WERI-Rb-1 (cell line): ENCODE data around the gene F8.
"Not testable (repeated sequence)": the region's sequence is repeated elsewhere in the genome, so short reads cannot be mapped to it uniquely, and the experiment has no call there.

Experiments
- DNase-seq: peaks from one replicate; pipeline ENCODE4 v3.0.0-alpha.2; 2020
- H3K27ac ChIP-seq: fragments of 250-450 bp; sonication (Bioruptor Pico); 2 replicates; pipeline ENCODE4 v1.5.1; 2020; ENCODE audit warnings: mild to moderate bottlenecking, moderate library complexity
- H3K27me3 ChIP-seq: fragments of 250-450 bp; sonication (Bioruptor Pico); 2 replicates; pipeline ENCODE4 v1.5.1; 2021; ENCODE audit warnings: mild to moderate bottlenecking, low read depth, moderate library complexity; ENCODE audit not compliant: insufficient read depth, severe bottlenecking
- H3K36me3 ChIP-seq: fragments of 250-450 bp; sonication (Bioruptor Pico); 2 replicates; pipeline ENCODE4 v1.5.1; 2020; ENCODE audit warnings: mild to moderate bottlenecking, moderate library complexity
- H3K4me3 ChIP-seq: 2 replicates; pipeline ENCODE4 v1.5.1; 2011; ENCODE audit warnings: low read depth, mild to moderate bottlenecking, control low read depth, low read length
- H3K9me3 ChIP-seq: fragments of 250-450 bp; sonication (Bioruptor Pico); 2 replicates; pipeline ENCODE4 v1.5.1; 2021; ENCODE audit warnings: mild to moderate bottlenecking, moderate library complexity; ENCODE audit not compliant: severe bottlenecking
- TF ChIP-seq, protein P1 (sequence below): IDR thresholded peaks from 2 replicates; pipeline ENCODE4 v1.5.1; 2011; ENCODE audit warnings: low read depth, mild to moderate bottlenecking, control low read depth, inconsistent platforms, low read length

The F8 gene

GRCh38 chrX:154979629-154980028, 42.9 kb downstream of the F8 start:
- Histone ChIP-seq H3K27ac (no peak overlapping the region), H3K4me3 (no peak overlapping the region), H3K27me3 (no peaks in the 10 kb centered on the region), H3K36me3 (no peaks in the 10 kb centered on the region), H3K9me3 (no peaks in the 10 kb centered on the region)
- TF ChIP-seq, protein P1, sequence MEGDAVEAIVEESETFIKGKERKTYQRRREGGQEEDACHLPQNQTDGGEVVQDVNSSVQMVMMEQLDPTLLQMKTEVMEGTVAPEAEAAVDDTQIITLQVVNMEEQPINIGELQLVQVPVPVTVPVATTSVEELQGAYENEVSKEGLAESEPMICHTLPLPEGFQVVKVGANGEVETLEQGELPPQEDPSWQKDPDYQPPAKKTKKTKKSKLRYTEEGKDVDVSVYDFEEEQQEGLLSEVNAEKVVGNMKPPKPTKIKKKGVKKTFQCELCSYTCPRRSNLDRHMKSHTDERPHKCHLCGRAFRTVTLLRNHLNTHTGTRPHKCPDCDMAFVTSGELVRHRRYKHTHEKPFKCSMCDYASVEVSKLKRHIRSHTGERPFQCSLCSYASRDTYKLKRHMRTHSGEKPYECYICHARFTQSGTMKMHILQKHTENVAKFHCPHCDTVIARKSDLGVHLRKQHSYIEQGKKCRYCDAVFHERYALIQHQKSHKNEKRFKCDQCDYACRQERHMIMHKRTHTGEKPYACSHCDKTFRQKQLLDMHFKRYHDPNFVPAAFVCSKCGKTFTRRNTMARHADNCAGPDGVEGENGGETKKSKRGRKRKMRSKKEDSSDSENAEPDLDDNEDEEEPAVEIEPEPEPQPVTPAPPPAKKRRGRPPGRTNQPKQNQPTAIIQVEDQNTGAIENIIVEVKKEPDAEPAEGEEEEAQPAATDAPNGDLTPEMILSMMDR, result no peak
- no peak for DNase-seq

DNA sequence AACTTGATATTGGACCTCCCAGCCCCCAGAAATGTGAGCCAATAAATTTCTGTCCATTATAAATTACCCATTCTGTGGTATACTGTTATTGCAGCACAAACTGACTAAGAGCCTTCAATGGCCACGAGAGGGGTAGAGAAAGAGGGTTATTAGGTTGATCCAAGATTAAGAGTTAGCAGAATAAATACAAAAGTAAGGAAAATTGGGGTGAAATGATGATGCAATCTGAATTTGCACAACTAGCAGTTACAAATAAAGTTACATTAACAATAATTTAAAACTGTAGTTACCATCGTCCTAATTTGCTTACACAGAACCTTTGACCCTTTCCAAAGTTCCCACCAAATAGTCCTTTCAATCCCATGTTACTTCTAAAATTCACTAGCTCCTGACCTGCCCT, 54.2 kb downstream of the F8 start:
- Histone ChIP-seq H3K36me3 (no peaks in the 10 kb centered on the region), H3K4me3 (no peak overlapping the region), H3K27me3 (peaks cover 10% of the 10 kb centered on the region), H3K27ac (no peak overlapping the region), H3K9me3 (no peaks in the 10 kb centered on the region)
- no peak for DNase-seq
- TF ChIP-seq, protein P1, result no peak

DNA sequence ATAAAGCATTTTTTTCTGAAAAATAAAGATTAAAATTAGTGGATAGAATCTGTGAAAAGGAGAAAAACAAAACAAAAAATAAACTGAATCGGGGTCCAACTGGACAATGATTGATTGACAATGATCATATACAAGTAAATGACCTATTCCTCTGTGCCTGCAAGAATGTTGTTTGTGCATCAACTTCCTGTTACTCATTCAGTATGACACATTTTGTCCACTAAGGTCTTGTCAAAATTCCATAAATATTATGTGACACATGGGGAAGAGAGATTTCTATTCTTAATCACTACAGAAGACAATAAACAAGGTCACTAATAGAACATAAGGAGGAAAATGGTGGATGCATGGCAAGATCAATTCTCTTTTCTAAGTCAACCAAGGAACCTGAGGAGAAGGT, 54.9 kb downstream of the F8 start:
- Histone ChIP-seq H3K27me3 (peaks cover 10% of the 10 kb centered on the region), H3K27ac (no peak overlapping the region), H3K4me3 (no peak overlapping the region), H3K36me3 (no peaks in the 10 kb centered on the region), H3K9me3 (no peaks in the 10 kb centered on the region)
- DNase-seq, result no peak
- TF ChIP-seq, protein P1, result no peak

DNA sequence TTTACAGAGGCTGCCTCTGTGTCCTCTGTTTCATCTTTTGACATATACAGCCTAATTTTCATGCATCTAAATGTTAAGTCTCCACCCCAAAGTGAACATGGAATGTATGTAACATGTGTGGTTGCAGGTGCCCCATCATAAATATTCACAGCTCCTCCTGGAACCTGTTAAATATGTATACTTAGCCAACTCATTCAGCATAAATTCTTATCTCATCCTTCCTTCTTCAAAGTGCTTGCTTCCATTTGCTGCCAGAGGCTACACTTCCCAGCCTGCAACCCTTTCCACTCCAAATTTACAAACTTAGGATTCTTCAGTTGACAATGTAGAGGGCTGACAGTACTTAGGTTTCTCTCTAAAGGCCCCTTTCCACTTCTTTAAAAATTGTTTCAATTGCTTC, 60.6 kb downstream of the F8 start:
- H3K9me3 ChIP-seq, result no peaks in the 10 kb centered on the region
- H3K27me3 ChIP-seq, result peaks cover 12% of the 10 kb centered on the region
- no peak overlapping the region for H3K4me3 ChIP-seq
- no peak overlapping the region for H3K27ac ChIP-seq
- DNase-seq, result no peak
- H3K36me3 ChIP-seq, result no peaks in the 10 kb centered on the region
- TF ChIP-seq, protein P1, result no peak

- not testable (repeated sequence) for H3K27me3 ChIP-seq, DNase-seq, H3K36me3 ChIP-seq, H3K27ac ChIP-seq, H3K4me3 ChIP-seq
- peaks cover 12% of the 10 kb centered on the region for H3K9me3 ChIP-seq
Observed at GRCh38 chrX:154955799-154956198, 66.7 kb downstream of the F8 start.

- H3K9me3 ChIP-seq, DNase-seq, H3K4me3 ChIP-seq, H3K27ac ChIP-seq, H3K36me3 ChIP-seq: not testable (repeated sequence)
- H3K27me3 ChIP-seq, result peaks cover 11% of the 10 kb centered on the region
Observed at GRCh38 chrX:154939265-154939664, 83.3 kb downstream of the F8 start.

- H3K27ac ChIP-seq, DNase-seq, H3K4me3 ChIP-seq, H3K36me3 ChIP-seq, H3K9me3 ChIP-seq: not testable (repeated sequence)
- peaks cover 40% of the 10 kb centered on the region for H3K27me3 ChIP-seq
Observed at GRCh38 chrX:154924771-154925170, 97.8 kb downstream of the F8 start.
